ENCODE data around the gene CSK.

GRCh38 chr15:74809242-74809641, 27.4 kb downstream of the CSK start:
- TF ChIP-seq CTCF (IDR thresholded peaks at IDR 0.05), result no peak
- TF ChIP-seq POLR2A (IDR thresholded peaks at IDR 0.05), result no peak
- no peak for TF ChIP-seq EP300 (IDR thresholded peaks at IDR 0.05)
